Calu3 (cell line): ENCODE measurements around the gene GATAD2A. TPM values are rescaled to one million over a fixed set of nuclear protein-coding genes. Genes with fewer than 3 reads are reported as not detected.
A peak's percentile ranks its signal among the peaks of the same experiment; 100 is the strongest.

Experiments used
- BruUV-seq: library from RNA; stranded (reverse); fragments of 400-500 nt; replicated peaks from 2 replicates; lab custom pipeline; 2021; lab: Mats Ljungman, UMichigan
- CTCF ChIA-PET: fragments of 300-600 bp; sonication (Branson Sonifier 250); formaldehyde crosslinking; loops from one replicate; lab custom pipeline; 2022; ENCODE audit warnings: antibody characterized with exemption; lab: Charles Lee
- DNase-seq: peaks from one replicate; pipeline ENCODE4 v3.0.0; 2022
- H3K27ac Mint-ChIP-seq: one replicate; pipeline ENCODE4 v1.8.0; 2022; ENCODE audit warnings: mixed read lengths; ENCODE audit not compliant: unreplicated experiment
- H3K27me3 Mint-ChIP-seq: one replicate; pipeline ENCODE4 v1.8.0; 2022; ENCODE audit warnings: mixed read lengths; ENCODE audit not compliant: unreplicated experiment
- H3K36me3 Mint-ChIP-seq: one replicate; pipeline ENCODE4 v1.8.0; 2022; ENCODE audit warnings: mild to moderate bottlenecking, moderate library complexity, mixed read lengths; ENCODE audit not compliant: insufficient read depth, unreplicated experiment
- H3K4me1 Mint-ChIP-seq: one replicate; pipeline ENCODE4 v1.8.0; 2022; ENCODE audit warnings: mild to moderate bottlenecking, low read depth, mixed read lengths; ENCODE audit not compliant: unreplicated experiment
- H3K4me3 Mint-ChIP-seq: one replicate; pipeline ENCODE4 v1.8.0; 2022; ENCODE audit warnings: mild to moderate bottlenecking, low read depth, moderate library complexity, mixed read lengths; ENCODE audit not compliant: unreplicated experiment
- H3K9me3 Mint-ChIP-seq: one replicate; pipeline ENCODE4 v1.8.0; 2022; ENCODE audit warnings: low read depth, mixed read lengths; ENCODE audit not compliant: unreplicated experiment
- CTCF ChIP-seq: fragments of 200-600 bp; IDR thresholded peaks from one replicate; pipeline ENCODE4 v1.8.0; 2022; ENCODE audit warnings: antibody characterized with exemption; ENCODE audit not compliant: unreplicated experiment
- intact Hi-C: fragments of 100-400 bp; cut with micrococcal nuclease; formaldehyde crosslinking; loops from one replicate; pipeline ENCODE4 v1.10.0; 2022; ENCODE audit not compliant: unreplicated experiment
- microRNA-seq: library from miRNA; unstranded; fragments of <30 nt; microRNA quantifications from one replicate; pipeline ENCODE4 v1.2.0, GENCODE V29; 2022
- total RNA-seq: library from RNA; stranded (reverse); gene quantifications from 2 replicates; pipeline ENCODE4 v1.2.3, GENCODE V29; 2022

The GATAD2A gene
- total RNA-seq, 1 experiment from 2014 or later, result 79.8 TPM

DNA sequence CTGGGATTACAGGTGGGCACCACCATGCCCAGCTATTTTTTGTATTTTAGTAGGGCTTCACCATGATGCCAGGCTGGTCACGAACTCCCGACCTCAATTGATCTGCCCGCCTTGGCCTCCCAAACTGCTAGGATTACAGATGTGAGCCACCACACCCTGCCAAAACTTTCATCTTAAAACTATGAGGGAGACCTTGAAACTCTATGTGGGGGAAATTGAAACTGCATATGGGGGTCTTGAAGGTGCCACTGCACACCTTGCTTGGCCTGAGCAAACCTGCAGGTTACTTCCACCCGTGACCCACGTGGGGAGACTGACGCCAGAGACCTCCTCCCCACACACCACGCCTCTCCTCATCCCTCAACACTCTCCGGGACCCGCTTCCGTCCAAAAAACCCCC, 148.2 kb downstream of the GATAD2A start:
- H3K27ac Mint-ChIP-seq, result no peak overlapping the region
- CTCF ChIA-PET, result interaction anchor here (1.3 to 1.6 kb wide), 2 partner anchors 21 to 75 kb away, joined by 5 read pairs; no protein-coding TSS in a partner anchor
- DNase-seq, result no peak
- no peak for TF ChIP-seq CTCF
- BruUV-seq, result no TSS peak
- no peak overlapping the region for H3K4me3 Mint-ChIP-seq
- no peaks in the 10 kb centered on the region for H3K4me1 Mint-ChIP-seq
- H3K36me3 Mint-ChIP-seq, result peaks cover 4% of the 10 kb centered on the region
- intact Hi-C loops, result loop anchor here (10.0 kb wide), 1 partner anchor 51 kb away; no protein-coding TSS in a partner anchor
- peaks cover 10% of the 10 kb centered on the region for H3K27me3 Mint-ChIP-seq
- no peaks in the 10 kb centered on the region for H3K9me3 Mint-ChIP-seq

DNA sequence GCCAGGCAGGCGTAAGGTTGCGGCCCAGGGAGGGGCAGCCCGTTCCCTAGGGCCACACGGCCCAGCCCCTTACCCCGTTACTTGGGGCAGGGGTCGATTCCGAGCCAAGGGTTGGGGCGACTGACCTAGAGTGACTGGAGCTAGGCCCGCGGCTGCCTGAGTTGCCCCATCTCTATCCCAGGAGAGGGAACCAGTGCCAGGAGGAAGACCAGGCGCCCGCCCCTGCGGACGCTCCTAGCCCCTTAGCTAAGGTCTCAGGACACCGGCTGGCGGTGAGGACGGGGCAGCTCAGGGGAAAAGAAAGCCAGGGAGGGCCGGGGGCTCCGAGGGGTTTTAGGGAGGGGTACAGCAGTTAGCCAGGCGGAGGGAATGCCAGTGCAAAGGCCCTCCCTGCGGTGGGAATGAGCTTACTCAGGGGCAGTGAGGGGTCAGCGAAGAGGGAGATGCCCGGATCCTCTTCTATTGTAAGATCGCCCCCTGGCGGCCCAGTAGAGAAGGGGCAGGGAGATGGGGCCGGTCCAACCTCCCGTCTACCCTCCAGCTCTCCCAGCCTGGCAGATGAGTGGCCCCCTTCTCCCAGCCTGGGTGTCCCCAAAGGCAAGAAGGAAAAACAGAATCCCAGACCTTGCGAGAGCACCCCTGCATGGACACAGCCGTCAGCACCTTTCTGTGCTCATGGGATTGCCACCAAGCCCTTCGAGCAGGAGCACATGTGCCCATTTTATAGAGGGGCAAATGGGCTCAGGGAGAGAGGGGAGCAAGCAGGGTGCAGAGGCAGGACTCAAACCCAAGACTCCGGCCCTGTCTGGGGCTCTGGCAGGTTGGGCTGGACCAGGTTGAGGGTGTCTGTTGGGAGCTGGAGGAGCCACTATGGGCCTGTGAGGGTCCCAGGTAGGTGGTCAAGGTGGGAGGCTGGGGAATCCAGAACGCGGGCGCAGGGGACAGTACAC, 148.9 kb downstream of the GATAD2A start:
- Mint-ChIP-seq H3K9me3 (no peaks in the 10 kb centered on the region), H3K27me3 (peaks cover 4% of the 10 kb centered on the region), H3K4me3 (no peak overlapping the region), H3K4me1 (no peaks in the 10 kb centered on the region), H3K27ac (no peak overlapping the region), H3K36me3 (peaks cover 4% of the 10 kb centered on the region)
- TF ChIP-seq CTCF, result no peak
- CTCF ChIA-PET, result interaction anchor here (0.8 to 1.6 kb wide), 2 partner anchors 14 to 22 kb away, joined by 3 to 5 read pairs; no protein-coding TSS in a partner anchor
- BruUV-seq, result no TSS peak
- intact Hi-C loops, result loop anchor here (10.0 kb wide), 1 partner anchor 50 kb away; no protein-coding TSS in a partner anchor
- DNase-seq, result peak; percentile 48

DNA sequence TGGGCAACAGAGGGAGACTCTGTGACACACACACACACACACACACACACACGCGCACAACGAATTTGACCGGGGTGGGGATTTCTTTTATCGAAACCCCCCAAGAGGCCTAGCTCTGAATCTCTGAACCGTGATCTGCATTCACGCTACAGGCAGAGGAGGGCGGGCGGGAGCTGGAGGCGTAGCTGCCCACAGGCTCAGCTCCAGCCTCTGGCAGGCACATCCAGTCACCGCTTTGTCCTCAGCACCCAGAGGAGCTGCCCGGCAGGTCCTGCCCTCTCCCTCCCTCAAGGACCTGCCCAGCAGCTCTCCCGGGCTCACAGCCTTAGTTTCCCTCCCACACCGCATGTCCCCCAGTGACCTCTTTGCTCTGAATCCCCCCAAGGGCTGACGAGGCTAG, 152.6 kb downstream of the GATAD2A start:
- no peaks in the 10 kb centered on the region for H3K36me3 Mint-ChIP-seq
- TF ChIP-seq CTCF, result no peak
- H3K4me3 Mint-ChIP-seq, result no peak overlapping the region
- CTCF ChIA-PET, result no interaction called here
- DNase-seq, result no peak
- H3K9me3 Mint-ChIP-seq, result no peaks in the 10 kb centered on the region
- H3K27me3 Mint-ChIP-seq, result no peaks in the 10 kb centered on the region
- H3K27ac Mint-ChIP-seq, result no peak overlapping the region
- BruUV-seq, result no TSS peak
- intact Hi-C loops, result loop anchor here (10.0 kb wide), 1 partner anchor 47 kb away; no protein-coding TSS in a partner anchor
- H3K4me1 Mint-ChIP-seq, result no peaks in the 10 kb centered on the region

Small RNA genes within 50 kb of the gene (microRNA-seq; reads per million reads assigned to microRNA genes)
- not detected for gene MIR640

Other genes with a start within 250 kb of the GATAD2A start
- 1.7 and 2.3 TPM in 2 replicates for gene MEF2B, start 235.4 kb upstream of the GATAD2A start, total RNA-seq
- 24.0 and 26.3 TPM in 2 replicates for gene BORCS8, start 213.5 kb upstream of the GATAD2A start, total RNA-seq
- 63.2 and 66.5 TPM in 2 replicates for gene RFXANK, start 213.4 kb upstream of the GATAD2A start, total RNA-seq
- 20.6 and 23.2 TPM in 2 replicates for gene NR2C2AP, start 202.3 kb upstream of the GATAD2A start, total RNA-seq
- gene NCAN, start 193.7 kb upstream of the GATAD2A start, total RNA-seq, result not detected in 2 replicates
- gene TM6SF2, start 132.4 kb upstream of the GATAD2A start, total RNA-seq, result not detected in 2 replicates
- 38.9 and 41.3 TPM in 2 replicates for gene SUGP1, start 85.2 kb upstream of the GATAD2A start, total RNA-seq
- gene MAU2, start 84.8 kb upstream of the GATAD2A start, total RNA-seq, result 39.5 and 41.3 TPM in 2 replicates
- gene TSSK6, start 109.9 kb downstream of the GATAD2A start, total RNA-seq, result 2.8 and 3.1 TPM in 2 replicates
- 191 and 193 TPM in 2 replicates for gene NDUFA13, start 110.5 kb downstream of the GATAD2A start, total RNA-seq
- 10.4 and 12.9 TPM in 2 replicates for gene YJEFN3, start 123.2 kb downstream of the GATAD2A start, total RNA-seq
- 1.3 and 1.7 TPM in 2 replicates for gene CILP2, start 132.6 kb downstream of the GATAD2A start, total RNA-seq
- gene PBX4, start 213.0 kb downstream of the GATAD2A start, total RNA-seq, result 5.1 and 6.0 TPM in 2 replicates
- 25.0 and 27.3 TPM in 2 replicates for gene LPAR2, start 222.5 kb downstream of the GATAD2A start, total RNA-seq
- 17.2 and 17.3 TPM in 2 replicates for gene GMIP, start 238.0 kb downstream of the GATAD2A start, total RNA-seq